NOMO-1 treated with dmso at 0.1 percent for 144 hours (cell line): Measurements from ENCODE around the gene PSKH1.

ENCODE experiments used
- DNase-seq: peaks from one replicate; lab custom pipeline; 2025; ENCODE audit not compliant: unreplicated experiment; lab: John Stamatoyannopoulos, UW

Gene PSKH1

GRCh38 chr16:67977005-67977404 lies 84.0 kb downstream of the PSKH1 start:
- no peak for DNase-seq

GRCh38 chr16:67977469-67978227 lies 84.6 kb downstream of the PSKH1 start:
- DNase-seq, result no peak
